WTC11 (cell line): ENCODE data around the gene SHANK1.

Experiments
- ELF4 ChIP-seq: sonication (generic); formaldehyde crosslinking; IDR thresholded peaks from 2 replicates; pipeline ENCODE4 v1.8.1; 2022; ENCODE audit warnings: low read depth, mild to moderate bottlenecking, moderate library complexity, missing genetic modification reagents
- FOXP1 ChIP-seq: sonication (generic); formaldehyde crosslinking; IDR thresholded peaks from 2 replicates; pipeline ENCODE4 v1.8.0; 2022; ENCODE audit warnings: missing genetic modification reagents, mild to moderate bottlenecking, moderate library complexity, borderline replicate concordance
- JUN ChIP-seq: sonication (generic); formaldehyde crosslinking; IDR thresholded peaks from 2 replicates; pipeline ENCODE4 v1.8.0; 2023; ENCODE audit warnings: mild to moderate bottlenecking, missing genetic modification reagents
- NFYB ChIP-seq: sonication (generic); formaldehyde crosslinking; conservative IDR thresholded peaks from 2 replicates; pipeline ENCODE4 v1.8.0; 2022; ENCODE audit warnings: low read depth, missing genetic modification reagents
- NR2C2 ChIP-seq: sonication (generic); formaldehyde crosslinking; IDR thresholded peaks from 2 replicates; pipeline ENCODE4 v1.8.0; 2022; ENCODE audit warnings: mild to moderate bottlenecking, missing genetic modification reagents
- TCF7 ChIP-seq: sonication (generic); formaldehyde crosslinking; IDR thresholded peaks from 2 replicates; pipeline ENCODE4 v1.8.0; 2022; ENCODE audit warnings: mild to moderate bottlenecking, low read depth, missing genetic modification reagents, moderate library complexity
- TF ChIP-seq, protein P1 (sequence below): sonication (generic); formaldehyde crosslinking; IDR thresholded peaks from 2 replicates; pipeline ENCODE4 v1.8.1; 2022; ENCODE audit warnings: missing genetic modification reagents, borderline replicate concordance
- TF ChIP-seq, protein P2 (sequence below): fragments of 200-600 bp; IDR thresholded peaks from 2 replicates; pipeline ENCODE4 v1.8.0; 2022; ENCODE audit warnings: antibody characterized with exemption

DNA sequence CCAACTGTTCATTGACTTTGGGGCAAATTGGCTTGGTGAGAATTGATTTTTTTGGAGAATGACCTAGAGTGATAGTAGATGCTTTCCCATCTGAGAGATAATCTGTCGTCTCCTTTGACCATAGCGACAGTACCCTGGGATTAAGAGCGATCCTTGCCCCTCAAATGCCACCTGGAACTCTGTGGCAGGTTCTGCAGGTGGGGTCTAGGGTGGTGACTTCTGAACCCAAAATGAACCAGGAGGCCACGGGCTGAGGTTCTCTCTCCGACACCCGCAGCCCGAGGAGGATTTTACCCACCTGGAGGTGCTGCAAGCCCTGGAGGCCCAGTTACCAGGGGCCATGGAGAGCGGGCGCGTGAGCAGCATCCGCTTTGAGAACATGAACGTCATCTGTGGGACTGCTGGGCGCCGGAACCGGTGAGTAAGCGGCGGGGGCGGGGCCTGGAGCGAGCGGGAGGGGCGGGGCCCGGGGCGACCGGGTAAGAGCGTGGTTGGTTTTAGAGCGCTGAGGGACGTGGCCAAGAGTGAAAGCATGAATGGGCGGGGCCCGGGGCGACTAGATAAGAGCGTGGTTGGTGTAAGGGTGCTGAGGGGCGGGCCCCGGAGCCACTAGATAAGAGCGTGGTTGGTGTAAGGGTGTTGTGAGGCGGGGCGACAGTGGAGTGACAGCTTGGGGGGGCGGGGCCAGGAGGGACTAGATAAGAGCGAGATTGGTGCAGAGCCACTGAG is 61.7 kb downstream of the SHANK1 start:
- TF ChIP-seq FOXP1 (CRISPR knock-in tag) (no peak), TCF7 (no peak), ELF4 (CRISPR knock-in tag) (no peak), NR2C2 (CRISPR knock-in tag) (no peak), NFYB (CRISPR knock-in tag) (peak; percentile 64), JUN (CRISPR knock-in tag) (no peak)
- TF ChIP-seq, protein P1, sequence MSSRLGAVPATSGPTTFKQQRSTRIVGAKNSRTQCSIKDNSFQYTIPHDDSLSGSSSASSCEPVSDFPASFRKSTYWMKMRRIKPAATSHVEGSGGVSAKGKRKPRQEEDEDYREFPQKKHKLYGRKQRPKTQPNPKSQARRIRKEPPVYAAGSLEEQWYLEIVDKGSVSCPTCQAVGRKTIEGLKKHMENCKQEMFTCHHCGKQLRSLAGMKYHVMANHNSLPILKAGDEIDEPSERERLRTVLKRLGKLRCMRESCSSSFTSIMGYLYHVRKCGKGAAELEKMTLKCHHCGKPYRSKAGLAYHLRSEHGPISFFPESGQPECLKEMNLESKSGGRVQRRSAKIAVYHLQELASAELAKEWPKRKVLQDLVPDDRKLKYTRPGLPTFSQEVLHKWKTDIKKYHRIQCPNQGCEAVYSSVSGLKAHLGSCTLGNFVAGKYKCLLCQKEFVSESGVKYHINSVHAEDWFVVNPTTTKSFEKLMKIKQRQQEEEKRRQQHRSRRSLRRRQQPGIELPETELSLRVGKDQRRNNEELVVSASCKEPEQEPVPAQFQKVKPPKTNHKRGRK (CRISPR knock-in tag) = no peak
- TF ChIP-seq, protein P2, sequence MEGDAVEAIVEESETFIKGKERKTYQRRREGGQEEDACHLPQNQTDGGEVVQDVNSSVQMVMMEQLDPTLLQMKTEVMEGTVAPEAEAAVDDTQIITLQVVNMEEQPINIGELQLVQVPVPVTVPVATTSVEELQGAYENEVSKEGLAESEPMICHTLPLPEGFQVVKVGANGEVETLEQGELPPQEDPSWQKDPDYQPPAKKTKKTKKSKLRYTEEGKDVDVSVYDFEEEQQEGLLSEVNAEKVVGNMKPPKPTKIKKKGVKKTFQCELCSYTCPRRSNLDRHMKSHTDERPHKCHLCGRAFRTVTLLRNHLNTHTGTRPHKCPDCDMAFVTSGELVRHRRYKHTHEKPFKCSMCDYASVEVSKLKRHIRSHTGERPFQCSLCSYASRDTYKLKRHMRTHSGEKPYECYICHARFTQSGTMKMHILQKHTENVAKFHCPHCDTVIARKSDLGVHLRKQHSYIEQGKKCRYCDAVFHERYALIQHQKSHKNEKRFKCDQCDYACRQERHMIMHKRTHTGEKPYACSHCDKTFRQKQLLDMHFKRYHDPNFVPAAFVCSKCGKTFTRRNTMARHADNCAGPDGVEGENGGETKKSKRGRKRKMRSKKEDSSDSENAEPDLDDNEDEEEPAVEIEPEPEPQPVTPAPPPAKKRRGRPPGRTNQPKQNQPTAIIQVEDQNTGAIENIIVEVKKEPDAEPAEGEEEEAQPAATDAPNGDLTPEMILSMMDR = no peak
